NCI-H2171 treated with DMSO at 0.1 percent for 48 hours (cell line): Measurements from ENCODE around the gene COPS3.

ENCODE experiments used
- DNase-seq: peaks from one replicate; lab custom pipeline; 2025; lab: John Stamatoyannopoulos, UW

COPS3 gene

GRCh38 chr17:17216236-17216635 lies 64.8 kb downstream of the COPS3 start:
- no peak for DNase-seq

- no peak for DNase-seq
Observed at GRCh38 chr17:17215575-17215974, 65.5 kb downstream of the COPS3 start.

- DNase-seq = no peak
Observed at GRCh38 chr17:17214646-17215436, 66.2 kb downstream of the COPS3 start.

GRCh38 chr17:17213775-17214174 lies 67.3 kb downstream of the COPS3 start:
- DNase-seq = no peak

- DNase-seq = no peak
Observed at GRCh38 chr17:17207998-17208397, 73.0 kb downstream of the COPS3 start.

- no peak for DNase-seq
Observed at GRCh38 chr17:17206913-17207335, 74.1 kb downstream of the COPS3 start.

- DNase-seq = peak; percentile 87
Observed at GRCh38 chr17:17206124-17206912, 74.7 kb downstream of the COPS3 start, which contains the start of gene PLD6. Gene PLD6, minus strand, starts transcription at chr17:17206333. Its CDS starts 47 bp downstream, at chr17:17206286.

GRCh38 chr17:17205368-17206123 lies 75.5 kb downstream of the COPS3 start:
- peak; percentile 50 for DNase-seq

GRCh38 chr17:17204635-17205231 lies 76.3 kb downstream of the COPS3 start:
- DNase-seq = no peak

- DNase-seq = no peak
Observed at GRCh38 chr17:17204041-17204591, 76.9 kb downstream of the COPS3 start.

- no peak for DNase-seq
Observed at GRCh38 chr17:17203173-17203730, 77.8 kb downstream of the COPS3 start.

- DNase-seq = no peak
Observed at GRCh38 chr17:17201907-17202306, 79.1 kb downstream of the COPS3 start.

GRCh38 chr17:17201271-17201670 lies 79.8 kb downstream of the COPS3 start:
- no peak for DNase-seq

GRCh38 chr17:17200831-17201230 lies 80.2 kb downstream of the COPS3 start:
- DNase-seq = no peak

- no peak for DNase-seq
Observed at GRCh38 chr17:17200311-17200710, 80.7 kb downstream of the COPS3 start.

GRCh38 chr17:17198281-17198680 lies 82.8 kb downstream of the COPS3 start:
- no peak for DNase-seq

GRCh38 chr17:17196776-17197175 lies 84.3 kb downstream of the COPS3 start:
- DNase-seq = no peak
